ENCODE results near the gene CDC16.

DNA sequence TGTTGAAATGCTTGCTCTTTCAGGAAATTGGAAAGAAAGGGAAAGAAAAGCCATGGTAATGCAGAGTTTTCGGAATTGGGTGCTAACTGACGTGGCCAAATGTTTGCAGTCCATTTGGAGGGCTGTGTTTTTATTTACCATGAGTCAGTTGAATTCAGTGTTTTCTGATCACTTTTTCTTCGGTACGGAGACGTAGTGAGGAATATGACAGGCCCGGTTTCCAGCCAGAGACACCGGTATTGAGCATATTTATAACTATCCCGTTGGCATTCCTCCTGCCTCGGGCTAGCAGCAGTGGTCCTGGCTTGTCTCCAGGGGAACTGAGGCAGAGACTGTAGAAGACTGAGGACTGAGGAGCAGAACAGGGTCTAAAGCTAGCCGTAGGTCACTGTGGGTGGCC lies 1.0 kb downstream of the CDC16 start:
- TF ChIP-seq, protein P1, sequence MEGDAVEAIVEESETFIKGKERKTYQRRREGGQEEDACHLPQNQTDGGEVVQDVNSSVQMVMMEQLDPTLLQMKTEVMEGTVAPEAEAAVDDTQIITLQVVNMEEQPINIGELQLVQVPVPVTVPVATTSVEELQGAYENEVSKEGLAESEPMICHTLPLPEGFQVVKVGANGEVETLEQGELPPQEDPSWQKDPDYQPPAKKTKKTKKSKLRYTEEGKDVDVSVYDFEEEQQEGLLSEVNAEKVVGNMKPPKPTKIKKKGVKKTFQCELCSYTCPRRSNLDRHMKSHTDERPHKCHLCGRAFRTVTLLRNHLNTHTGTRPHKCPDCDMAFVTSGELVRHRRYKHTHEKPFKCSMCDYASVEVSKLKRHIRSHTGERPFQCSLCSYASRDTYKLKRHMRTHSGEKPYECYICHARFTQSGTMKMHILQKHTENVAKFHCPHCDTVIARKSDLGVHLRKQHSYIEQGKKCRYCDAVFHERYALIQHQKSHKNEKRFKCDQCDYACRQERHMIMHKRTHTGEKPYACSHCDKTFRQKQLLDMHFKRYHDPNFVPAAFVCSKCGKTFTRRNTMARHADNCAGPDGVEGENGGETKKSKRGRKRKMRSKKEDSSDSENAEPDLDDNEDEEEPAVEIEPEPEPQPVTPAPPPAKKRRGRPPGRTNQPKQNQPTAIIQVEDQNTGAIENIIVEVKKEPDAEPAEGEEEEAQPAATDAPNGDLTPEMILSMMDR (IDR thresholded peaks at IDR 0.05): no peak
- no peak for TF ChIP-seq POLR2A (IDR thresholded peaks at IDR 0.05)

Measured in Peyer's patch (tissue), 4 donors.